COR-L47 (cell line): ENCODE data around the gene ASPHD2.
A peak's percentile ranks its signal among the peaks of the same experiment; 100 is the strongest.

Source experiments
- DNase-seq: peaks from one replicate; lab custom pipeline; 2025; lab: John Stamatoyannopoulos, UW

Gene ASPHD2

GRCh38 chr22:26446808-26447515, 17.9 kb downstream of the ASPHD2 start:
- DNase-seq: no peak

GRCh38 chr22:26447584-26448329, 18.7 kb downstream of the ASPHD2 start:
- DNase-seq: no peak

- no peak for DNase-seq
Observed at GRCh38 chr22:26448334-26448733, 19.3 kb downstream of the ASPHD2 start.

GRCh38 chr22:26448941-26449340, 19.9 kb downstream of the ASPHD2 start:
- no peak for DNase-seq

- DNase-seq: no peak
Observed at GRCh38 chr22:26450453-26451185, 21.6 kb downstream of the ASPHD2 start.

GRCh38 chr22:26452236-26453016, 23.4 kb downstream of the ASPHD2 start:
- no peak for DNase-seq

- no peak for DNase-seq
Observed at GRCh38 chr22:26453216-26453615, 24.2 kb downstream of the ASPHD2 start.

- no peak for DNase-seq
Observed at GRCh38 chr22:26453812-26454500, 24.9 kb downstream of the ASPHD2 start.

GRCh38 chr22:26457661-26458272, 28.7 kb downstream of the ASPHD2 start:
- no peak for DNase-seq

GRCh38 chr22:26460202-26460601, 31.1 kb downstream of the ASPHD2 start:
- no peak for DNase-seq

GRCh38 chr22:26461188-26461810, 32.2 kb downstream of the ASPHD2 start:
- peak; percentile 38 for DNase-seq

- no peak for DNase-seq
Observed at GRCh38 chr22:26462051-26462450, 33.0 kb downstream of the ASPHD2 start.

- DNase-seq: no peak
Observed at GRCh38 chr22:26462641-26463040, 33.6 kb downstream of the ASPHD2 start.

GRCh38 chr22:26463101-26463661, 34.1 kb downstream of the ASPHD2 start:
- no peak for DNase-seq

GRCh38 chr22:26463688-26464087, 34.6 kb downstream of the ASPHD2 start:
- DNase-seq: no peak

- DNase-seq: no peak
Observed at GRCh38 chr22:26464312-26464711, 35.3 kb downstream of the ASPHD2 start.

- DNase-seq: no peak
Observed at GRCh38 chr22:26466196-26466595, 37.1 kb downstream of the ASPHD2 start.

GRCh38 chr22:26470807-26471206, 41.7 kb downstream of the ASPHD2 start:
- DNase-seq: no peak

- no peak for DNase-seq
Observed at GRCh38 chr22:26471522-26471921, 42.5 kb downstream of the ASPHD2 start.

GRCh38 chr22:26474682-26475081, 45.6 kb downstream of the ASPHD2 start:
- DNase-seq: no peak
